ENCODE results near the gene FCRL5. TPM values are rescaled to one million over a fixed set of nuclear protein-coding genes. Genes with fewer than 3 reads are reported as not detected.

Gene FCRL5
- total RNA-seq, 1 donor from 2014 or later = not detected

DNA sequence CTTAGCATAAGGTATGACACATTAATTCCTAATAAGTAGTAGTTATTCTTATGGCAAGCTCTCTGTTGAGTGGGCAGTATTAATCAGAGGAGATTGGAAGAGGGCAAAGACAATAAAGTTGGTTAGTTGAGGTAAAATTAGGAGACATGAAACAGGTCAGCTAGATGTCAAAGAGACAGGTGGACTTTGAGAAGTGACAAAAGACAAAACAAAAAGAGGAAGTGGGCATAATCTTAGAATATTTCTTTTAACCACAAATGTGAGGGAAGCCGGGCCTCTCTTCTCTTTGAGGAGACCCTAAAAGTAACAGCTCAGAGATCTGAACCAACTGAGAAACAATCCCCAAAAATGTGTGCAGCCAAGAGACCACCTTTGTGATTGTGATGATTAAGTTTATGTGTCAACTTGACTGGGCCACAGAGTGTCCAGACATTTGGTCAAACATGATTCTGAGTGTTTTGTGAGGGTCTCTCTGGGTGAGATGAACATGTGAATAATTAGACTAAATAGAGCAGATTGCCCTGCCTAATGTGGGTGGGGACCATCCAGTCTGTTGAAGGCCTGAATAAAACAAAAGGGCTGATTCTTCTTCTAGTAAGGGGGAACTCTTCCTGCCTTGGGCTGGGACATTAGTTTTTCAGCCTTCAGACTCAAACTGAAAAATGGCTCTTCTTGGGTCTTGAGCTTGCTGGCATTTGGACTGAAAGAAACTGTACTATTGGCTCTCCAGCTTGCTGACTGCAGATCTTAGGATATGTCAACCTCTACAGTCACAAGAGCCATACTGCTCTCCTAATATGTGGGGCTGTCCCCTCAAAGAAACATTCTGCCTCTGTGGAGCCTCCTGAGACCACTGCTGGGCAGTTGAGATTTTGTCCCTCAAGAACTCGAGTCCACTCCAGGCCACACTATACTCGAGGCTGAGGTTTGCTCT, 40.0 kb downstream of the FCRL5 start:
- H3K4me3 ChIP-seq (ENCODE audit: low read depth, low read length) = no peak overlapping the region
- DNase-seq (ENCODE audit: low read depth) = no peak
- TF ChIP-seq, protein P1, sequence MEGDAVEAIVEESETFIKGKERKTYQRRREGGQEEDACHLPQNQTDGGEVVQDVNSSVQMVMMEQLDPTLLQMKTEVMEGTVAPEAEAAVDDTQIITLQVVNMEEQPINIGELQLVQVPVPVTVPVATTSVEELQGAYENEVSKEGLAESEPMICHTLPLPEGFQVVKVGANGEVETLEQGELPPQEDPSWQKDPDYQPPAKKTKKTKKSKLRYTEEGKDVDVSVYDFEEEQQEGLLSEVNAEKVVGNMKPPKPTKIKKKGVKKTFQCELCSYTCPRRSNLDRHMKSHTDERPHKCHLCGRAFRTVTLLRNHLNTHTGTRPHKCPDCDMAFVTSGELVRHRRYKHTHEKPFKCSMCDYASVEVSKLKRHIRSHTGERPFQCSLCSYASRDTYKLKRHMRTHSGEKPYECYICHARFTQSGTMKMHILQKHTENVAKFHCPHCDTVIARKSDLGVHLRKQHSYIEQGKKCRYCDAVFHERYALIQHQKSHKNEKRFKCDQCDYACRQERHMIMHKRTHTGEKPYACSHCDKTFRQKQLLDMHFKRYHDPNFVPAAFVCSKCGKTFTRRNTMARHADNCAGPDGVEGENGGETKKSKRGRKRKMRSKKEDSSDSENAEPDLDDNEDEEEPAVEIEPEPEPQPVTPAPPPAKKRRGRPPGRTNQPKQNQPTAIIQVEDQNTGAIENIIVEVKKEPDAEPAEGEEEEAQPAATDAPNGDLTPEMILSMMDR (IDR thresholded peaks at IDR 0.05; ENCODE audit: insufficient read depth, low read length, severe bottlenecking) = no peak

DNA sequence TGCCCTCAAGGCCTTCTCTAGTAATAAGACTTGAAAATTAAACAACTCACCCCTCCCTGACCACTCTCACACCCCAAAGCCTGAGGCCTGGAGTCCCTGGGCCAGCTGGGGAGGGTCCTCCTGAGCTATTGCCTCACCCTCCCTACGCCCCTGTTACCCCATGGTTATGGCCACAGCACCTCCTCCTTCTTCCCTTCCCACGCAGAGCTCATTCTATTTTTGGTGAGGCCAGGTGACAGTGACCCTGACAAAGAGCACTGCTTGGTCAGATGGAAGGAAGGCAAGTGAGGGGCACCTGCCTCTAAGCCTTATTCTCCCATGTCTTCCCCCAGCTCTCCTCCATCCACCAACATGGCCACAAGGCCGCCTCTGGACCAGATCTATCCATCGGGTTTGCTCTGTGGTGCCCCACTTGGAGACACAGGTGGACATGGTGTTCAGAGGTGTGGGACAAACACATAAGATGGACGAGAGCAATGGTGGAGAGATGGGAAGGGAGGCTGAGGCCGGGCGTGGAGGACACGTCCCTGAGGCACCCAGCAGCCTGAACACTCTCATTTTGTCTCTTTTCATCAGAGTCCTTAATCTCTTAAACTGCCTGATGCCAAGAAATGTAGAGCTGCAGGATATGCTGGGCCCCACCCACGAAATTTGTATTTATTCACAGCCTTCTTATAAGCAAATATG, 42.6 kb downstream of the FCRL5 start:
- Histone ChIP-seq H3K36me3 (ENCODE audit: control insufficient read depth, insufficient read depth, low read length) (no peaks in the 10 kb centered on the region), H3K4me3 (ENCODE audit: low read depth, low read length) (no peak overlapping the region), H3K27me3 (ENCODE audit: control insufficient read depth, insufficient read depth, low read length) (no peaks in the 10 kb centered on the region)
- TF ChIP-seq, protein P1 (IDR thresholded peaks at IDR 0.05; ENCODE audit: insufficient read depth, low read length, severe bottlenecking) = no peak
- no peak for FAIRE-seq
- DNase-seq (ENCODE audit: low read depth) = no peak

More for the DNA sequence above, 40.0 kb downstream of the FCRL5 start:
- peak; percentile 13 for FAIRE-seq
- H3K27me3 ChIP-seq (ENCODE audit: control insufficient read depth, insufficient read depth, low read length) = no peaks in the 10 kb centered on the region
- H3K36me3 ChIP-seq (ENCODE audit: control insufficient read depth, insufficient read depth, low read length) = no peaks in the 10 kb centered on the region

DNA sequence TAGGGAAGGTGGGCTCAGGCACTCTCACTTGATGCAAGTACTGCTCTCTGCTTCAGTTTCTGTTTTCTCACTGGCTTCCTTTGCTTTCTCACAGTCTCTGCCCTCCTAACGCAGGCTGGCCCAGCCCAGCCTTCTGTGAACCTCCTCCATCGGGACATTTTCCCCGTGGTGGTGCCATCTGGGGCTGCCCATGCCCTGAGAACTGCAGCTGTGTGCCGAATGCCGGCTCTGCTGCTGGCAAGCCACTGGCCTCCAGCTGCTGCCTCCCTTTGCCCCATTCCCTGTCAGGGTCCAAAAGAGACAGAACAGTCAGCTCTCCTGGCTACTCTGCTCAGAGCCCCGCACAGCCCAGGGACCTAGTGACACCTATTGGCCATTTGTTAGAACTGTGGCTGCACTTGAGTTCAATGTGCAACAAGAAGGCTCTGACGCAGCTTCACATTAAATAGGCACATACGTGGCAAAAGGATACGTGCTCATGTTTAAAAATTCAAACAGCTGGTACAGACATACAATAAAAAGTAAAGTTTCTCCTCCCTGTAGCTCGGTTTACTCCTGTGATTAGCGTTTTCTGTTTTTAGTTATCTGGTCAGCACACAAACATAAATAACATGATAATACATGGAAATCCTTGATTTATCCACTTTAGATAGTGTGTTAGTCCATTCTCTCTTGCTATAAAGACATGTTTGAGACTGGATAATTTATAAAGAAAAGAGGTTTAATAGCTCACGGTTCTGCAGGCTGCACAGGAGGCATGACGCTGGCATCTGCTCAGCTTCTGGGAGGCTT, 46.6 kb downstream of the FCRL5 start:
- Histone ChIP-seq H3K27me3 (ENCODE audit: control insufficient read depth, insufficient read depth, low read length) (no peaks in the 10 kb centered on the region), H3K4me3 (ENCODE audit: low read depth, low read length) (no peak overlapping the region), H3K36me3 (ENCODE audit: control insufficient read depth, insufficient read depth, low read length) (no peaks in the 10 kb centered on the region)
- no peak for FAIRE-seq
- DNase-seq (ENCODE audit: low read depth) = peak; percentile 57
- TF ChIP-seq, protein P1 (IDR thresholded peaks at IDR 0.05; ENCODE audit: insufficient read depth, low read length, severe bottlenecking) = peak; percentile 80

DNA sequence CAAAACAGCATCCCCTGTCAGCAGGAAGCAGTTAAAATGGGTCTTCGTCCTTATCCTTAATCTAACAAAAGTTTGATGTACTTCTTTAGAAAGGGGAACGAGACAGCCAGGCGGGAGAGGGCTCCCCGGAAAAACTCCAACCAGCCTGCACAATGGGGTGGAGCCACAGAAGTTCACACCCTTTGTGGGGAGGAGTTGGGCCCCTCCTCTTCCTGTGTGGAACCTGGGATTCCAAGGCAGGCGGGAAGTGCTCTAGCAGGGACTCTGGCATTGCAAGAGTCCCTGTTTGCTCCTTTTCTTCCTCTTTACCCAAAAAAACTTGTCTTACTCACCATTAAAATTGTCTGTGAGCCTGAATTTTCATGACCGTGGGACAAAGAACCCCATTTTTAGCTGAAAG, 47.7 kb downstream of the FCRL5 start:
- FAIRE-seq = no peak
- TF ChIP-seq, protein P1 (IDR thresholded peaks at IDR 0.05; ENCODE audit: insufficient read depth, low read length, severe bottlenecking) = no peak
- H3K4me3 ChIP-seq (ENCODE audit: low read depth, low read length) = no peak overlapping the region

DNA sequence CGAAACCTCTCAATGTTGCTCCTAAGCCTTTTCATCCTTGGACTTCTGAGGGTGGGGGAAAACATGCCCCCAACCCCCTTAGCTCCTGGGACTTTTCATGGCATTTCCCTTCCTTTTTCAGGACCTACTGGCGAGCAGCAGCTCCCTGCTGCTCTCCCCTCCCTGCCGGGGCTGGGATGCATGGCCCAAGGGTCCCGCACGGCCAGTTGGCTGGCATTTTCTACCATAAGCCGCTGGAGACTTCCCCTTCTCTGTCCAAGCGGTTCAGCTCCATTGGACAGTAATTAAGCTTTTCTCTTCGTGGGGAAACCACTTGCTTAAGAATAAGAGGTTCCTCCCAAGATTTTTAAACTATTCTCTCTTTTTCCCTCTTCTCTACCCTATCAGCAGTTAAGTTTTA, 52.8 kb downstream of the FCRL5 start:
- no peak for FAIRE-seq
- H3K27me3 ChIP-seq (ENCODE audit: control insufficient read depth, insufficient read depth, low read length) = no peaks in the 10 kb centered on the region
- TF ChIP-seq, protein P1 (IDR thresholded peaks at IDR 0.05; ENCODE audit: insufficient read depth, low read length, severe bottlenecking) = no peak

More for the DNA sequence above, 47.7 kb downstream of the FCRL5 start:
- H3K36me3 ChIP-seq (ENCODE audit: control insufficient read depth, insufficient read depth, low read length) = no peaks in the 10 kb centered on the region
- no peaks in the 10 kb centered on the region for H3K27me3 ChIP-seq (ENCODE audit: control insufficient read depth, insufficient read depth, low read length)
- no peak for DNase-seq (ENCODE audit: low read depth)

More for the DNA sequence above, 52.8 kb downstream of the FCRL5 start:
- H3K4me3 ChIP-seq (ENCODE audit: low read depth, low read length) = no peak overlapping the region
- no peak for DNase-seq (ENCODE audit: low read depth)
- no peaks in the 10 kb centered on the region for H3K36me3 ChIP-seq (ENCODE audit: control insufficient read depth, insufficient read depth, low read length)

Data from bronchial epithelial cell (primary cell).